22Rv1 (cell line): ENCODE results near the gene GJB2.

Experiments
- ZFX ChIP-seq: fragments of 450-650 bp; IDR thresholded peaks from 2 replicates; pipeline ENCODE4 v1.6.1; 2017; ENCODE audit warnings: antibody characterized with exemption, borderline replicate concordance
- TF ChIP-seq, protein P1 (sequence below): fragments of 450-650 bp; IDR thresholded peaks from 2 replicates; pipeline ENCODE4 v1.5.1; 2017; ENCODE audit warnings: mild to moderate bottlenecking

DNA sequence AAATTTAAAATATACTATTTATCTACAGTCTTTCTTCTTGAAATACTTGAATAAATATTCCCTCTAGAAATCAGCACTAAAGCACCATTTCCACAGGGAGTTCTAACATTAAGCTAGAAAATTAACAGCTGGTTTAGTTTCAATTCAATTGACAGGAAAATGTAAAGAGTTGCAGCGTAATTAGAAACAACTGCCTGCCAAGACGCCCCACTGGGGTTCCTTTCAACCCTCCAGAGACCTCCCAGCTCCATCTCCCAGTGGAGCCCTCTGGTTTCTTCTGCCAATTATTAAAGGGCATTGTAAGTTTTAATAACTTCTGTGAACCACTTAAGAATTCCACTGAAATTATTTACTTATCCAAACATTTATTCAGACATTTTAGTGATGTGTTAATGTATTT is 36.0 kb downstream of the GJB2 start:
- TF ChIP-seq, protein P1, sequence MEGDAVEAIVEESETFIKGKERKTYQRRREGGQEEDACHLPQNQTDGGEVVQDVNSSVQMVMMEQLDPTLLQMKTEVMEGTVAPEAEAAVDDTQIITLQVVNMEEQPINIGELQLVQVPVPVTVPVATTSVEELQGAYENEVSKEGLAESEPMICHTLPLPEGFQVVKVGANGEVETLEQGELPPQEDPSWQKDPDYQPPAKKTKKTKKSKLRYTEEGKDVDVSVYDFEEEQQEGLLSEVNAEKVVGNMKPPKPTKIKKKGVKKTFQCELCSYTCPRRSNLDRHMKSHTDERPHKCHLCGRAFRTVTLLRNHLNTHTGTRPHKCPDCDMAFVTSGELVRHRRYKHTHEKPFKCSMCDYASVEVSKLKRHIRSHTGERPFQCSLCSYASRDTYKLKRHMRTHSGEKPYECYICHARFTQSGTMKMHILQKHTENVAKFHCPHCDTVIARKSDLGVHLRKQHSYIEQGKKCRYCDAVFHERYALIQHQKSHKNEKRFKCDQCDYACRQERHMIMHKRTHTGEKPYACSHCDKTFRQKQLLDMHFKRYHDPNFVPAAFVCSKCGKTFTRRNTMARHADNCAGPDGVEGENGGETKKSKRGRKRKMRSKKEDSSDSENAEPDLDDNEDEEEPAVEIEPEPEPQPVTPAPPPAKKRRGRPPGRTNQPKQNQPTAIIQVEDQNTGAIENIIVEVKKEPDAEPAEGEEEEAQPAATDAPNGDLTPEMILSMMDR: no peak
- TF ChIP-seq ZFX: no peak
